Measurements from ENCODE around the gene PTPN21.

DNA sequence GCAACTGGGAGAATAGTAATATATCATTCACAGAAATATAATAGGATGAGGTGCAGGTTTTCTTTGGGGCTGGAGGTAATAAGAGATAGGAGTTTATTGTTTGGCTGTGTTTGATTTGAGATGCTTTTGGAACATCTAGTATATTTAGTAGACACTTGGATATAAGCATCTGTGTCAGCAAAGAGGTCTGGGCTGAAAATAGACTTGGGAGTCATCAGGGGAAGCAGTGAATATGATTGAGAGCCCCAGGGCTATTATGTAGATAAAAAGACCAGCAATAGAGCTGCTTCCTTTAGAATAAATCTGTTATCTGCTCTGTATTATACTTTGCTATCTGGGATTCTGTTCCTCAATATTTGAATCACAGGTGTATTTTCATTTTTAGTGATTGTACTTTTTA is 132.8 kb downstream of the PTPN21 start:
- no peak for TF ChIP-seq SUZ12 (IDR thresholded peaks at IDR 0.05; ENCODE audit: extremely low read depth, insufficient read depth, insufficient read length)
- no peak for TF ChIP-seq YY1 (IDR thresholded peaks at IDR 0.05; ENCODE audit: insufficient read depth, insufficient read length)
